Stimulated activated CD8-positive, alpha-beta memory T cell treated with anti-CD3 and anti-CD28 coated beads, Interleukin-15, amount 100 ng/mL, for 24 hours (primary cell): Measurements from ENCODE around the gene MS4A4E.
"Not testable (repeated sequence)": the region's sequence is repeated elsewhere in the genome, so short reads cannot be mapped to it uniquely, and the experiment has no call there.

Experiments used
- DNase-seq: peaks from one replicate; pipeline ENCODE4 v3.0.0-alpha.2; 2020; ENCODE audit warnings: low read depth

The MS4A4E gene

GRCh38 chr11:60242740-60243239, at the start of gene MS4A4E:
TSS of gene MS4A4E (minus strand) at chr11:60243137. CDS start at chr11:60230055, 13,082 bp downstream.
- DNase-seq: no peak

GRCh38 chr11:60292145-60292544, 49.2 kb upstream of the MS4A4E start:
- DNase-seq: no peak

GRCh38 chr11:60288531-60288930, 45.6 kb upstream of the MS4A4E start:
- DNase-seq: no peak

GRCh38 chr11:60285411-60286126, 42.6 kb upstream of the MS4A4E start:
- not testable (repeated sequence) for DNase-seq

- no peak for DNase-seq
These were observed 39.3 kb upstream of the MS4A4E start for GRCh38 chr11:60282286-60282685.

GRCh38 chr11:60281485-60281884, 38.5 kb upstream of the MS4A4E start:
- DNase-seq: no peak

- DNase-seq: no peak
These were observed 37.5 kb upstream of the MS4A4E start, which contains the start of gene MS4A4A for GRCh38 chr11:60280412-60280811. TSS of gene MS4A4A (plus strand) at chr11:60280666. CDS start at chr11:60280676, 10 bp downstream.

GRCh38 chr11:60274416-60274815, 31.5 kb upstream of the MS4A4E start:
- no peak for DNase-seq

- DNase-seq: no peak
These were observed 22.7 kb upstream of the MS4A4E start for GRCh38 chr11:60265373-60266214.

- no peak for DNase-seq
These were observed 21.7 kb upstream of the MS4A4E start for GRCh38 chr11:60264644-60265043.

- DNase-seq: no peak
These were observed 20.5 kb upstream of the MS4A4E start for GRCh38 chr11:60263402-60263801.

- DNase-seq: no peak
These were observed 18.1 kb upstream of the MS4A4E start for GRCh38 chr11:60261014-60261413.

- no peak for DNase-seq
These were observed 15.2 kb upstream of the MS4A4E start for GRCh38 chr11:60257956-60258722.

GRCh38 chr11:60252213-60253108, 9.5 kb upstream of the MS4A4E start:
- no peak for DNase-seq

- DNase-seq: no peak
These were observed 8.7 kb upstream of the MS4A4E start for GRCh38 chr11:60251485-60252212.

GRCh38 chr11:60241786-60242185, 1.2 kb downstream of the MS4A4E start:
- no peak for DNase-seq

GRCh38 chr11:60240662-60241061, 2.3 kb downstream of the MS4A4E start:
- no peak for DNase-seq

GRCh38 chr11:60235321-60235720, 7.6 kb downstream of the MS4A4E start:
- no peak for DNase-seq

- no peak for DNase-seq
These were observed 12.3 kb downstream of the MS4A4E start for GRCh38 chr11:60230681-60231080.

GRCh38 chr11:60222141-60222540, 20.8 kb downstream of the MS4A4E start:
- no peak for DNase-seq
